GF-D8 (cell line): ENCODE results near the gene PRLH.
"Not testable (repeated sequence)": the region's sequence is repeated elsewhere in the genome, so short reads cannot be mapped to it uniquely, and the experiment has no call there.

ENCODE experiments used
- DNase-seq: peaks from one replicate; lab custom pipeline; 2025; lab: John Stamatoyannopoulos, UW

The PRLH gene

GRCh38 chr2:237583385-237584295 is 17.3 kb downstream of the PRLH start:
- DNase-seq = no peak

DNA sequence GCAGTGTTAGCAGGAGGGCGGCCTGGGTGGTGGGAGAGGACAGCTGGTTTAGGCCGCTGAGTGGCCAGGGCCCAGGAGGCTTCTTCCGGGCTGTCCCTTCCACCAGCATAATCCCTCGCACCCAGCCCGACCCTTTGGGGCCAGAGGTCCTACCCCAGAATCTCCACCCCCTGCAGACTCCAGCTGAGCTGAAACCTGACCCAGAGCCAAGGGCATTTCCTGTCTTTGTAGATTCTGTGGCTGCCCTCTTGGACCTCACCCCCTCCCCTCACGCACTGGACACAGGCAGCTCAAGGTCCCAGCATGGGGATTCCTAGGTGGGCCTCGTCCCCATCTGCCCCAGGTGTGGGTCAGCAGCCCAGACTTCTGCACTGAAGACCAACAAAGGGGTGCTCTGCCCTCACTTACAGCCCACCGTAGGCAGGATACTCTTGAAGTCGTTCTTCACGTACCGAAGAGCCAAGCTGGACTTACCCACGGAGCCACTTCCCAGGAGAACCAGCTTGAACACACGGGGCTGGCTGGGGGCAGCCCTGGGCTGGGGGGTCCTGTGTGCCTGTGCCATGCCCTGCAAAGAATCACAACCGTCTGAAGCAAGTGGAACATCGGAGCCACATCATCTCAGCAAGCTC is 19.3 kb downstream of the PRLH start:
- DNase-seq = no peak

GRCh38 chr2:237588044-237588696 is 21.8 kb downstream of the PRLH start:
- no peak for DNase-seq

DNA sequence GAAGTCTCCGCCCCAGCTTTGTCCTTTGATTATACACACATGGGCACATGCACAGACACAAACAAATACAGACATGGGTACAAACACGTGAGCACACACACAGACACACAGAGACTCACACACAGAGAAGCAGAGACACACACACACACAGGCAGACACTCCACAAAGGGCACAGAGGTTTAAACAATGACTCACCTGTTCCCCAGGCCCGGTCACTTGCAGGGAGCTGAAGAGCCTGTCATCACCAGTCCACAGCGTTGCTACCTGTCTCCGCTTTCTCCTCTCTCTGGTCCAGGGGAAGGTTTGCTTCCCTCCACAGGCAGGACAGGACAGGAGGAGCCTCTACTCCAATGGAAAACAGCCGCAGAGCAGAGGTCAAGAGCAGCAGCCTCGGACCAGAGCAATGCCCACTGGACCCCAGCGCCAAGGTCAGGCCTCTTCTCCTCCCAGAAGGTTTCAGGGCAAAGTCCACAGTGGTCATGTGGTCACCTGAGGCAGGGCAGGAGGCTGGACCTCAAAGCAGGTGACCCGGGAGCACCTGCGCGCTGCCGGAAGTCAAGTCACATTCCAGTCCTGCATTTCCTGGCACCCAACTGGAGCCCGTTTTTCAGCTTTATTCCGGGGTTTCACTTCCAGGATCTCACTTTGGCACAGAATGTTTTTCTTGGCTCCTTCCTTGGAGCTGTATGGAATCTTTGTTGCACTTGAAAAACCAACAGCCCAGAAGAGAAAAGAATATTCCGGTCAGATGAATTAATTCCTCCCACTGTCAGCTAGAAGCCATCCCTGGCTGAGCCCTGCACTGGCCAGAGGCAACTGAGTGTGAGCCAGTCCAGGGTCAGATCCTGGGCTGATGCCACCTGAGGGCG is 24.1 kb downstream of the PRLH start, which contains the start of gene RAB17:
RAB17 (minus strand) TSS at position 463 of the 869 bp plus-strand sequence. CDS start 4,580 bp downstream, outside the sequence.
- DNase-seq = no peak

- DNase-seq = no peak
Measured at GRCh38 chr2:237591141-237591881, 24.9 kb downstream of the PRLH start.

DNA sequence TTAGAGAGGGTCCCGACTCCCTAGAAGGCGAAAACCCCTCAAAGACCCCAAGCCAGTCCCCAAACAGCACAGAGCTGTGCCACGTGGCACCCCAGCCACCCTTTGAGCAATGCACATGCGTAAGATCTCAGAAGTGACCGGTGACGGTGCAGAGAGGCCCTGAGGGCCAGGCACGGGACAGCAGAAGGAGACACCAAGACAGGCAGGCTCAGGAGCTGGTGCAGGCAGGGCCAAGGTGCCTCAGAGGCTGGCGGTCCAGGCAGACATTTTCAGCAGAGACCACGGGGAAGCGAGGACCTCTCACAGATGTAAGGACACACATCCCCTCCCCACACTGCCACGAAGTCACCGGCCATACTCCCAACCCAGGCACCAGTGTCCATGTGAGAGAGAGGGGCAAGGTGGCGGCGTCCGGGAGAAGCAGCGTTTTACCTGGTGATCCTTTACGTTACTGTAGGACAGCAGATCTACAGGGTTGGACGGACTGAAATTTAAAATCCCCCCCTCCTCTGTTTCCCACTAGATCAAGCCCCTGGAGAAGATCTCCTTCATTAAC is 26.1 kb downstream of the PRLH start:
- no peak for DNase-seq

DNA sequence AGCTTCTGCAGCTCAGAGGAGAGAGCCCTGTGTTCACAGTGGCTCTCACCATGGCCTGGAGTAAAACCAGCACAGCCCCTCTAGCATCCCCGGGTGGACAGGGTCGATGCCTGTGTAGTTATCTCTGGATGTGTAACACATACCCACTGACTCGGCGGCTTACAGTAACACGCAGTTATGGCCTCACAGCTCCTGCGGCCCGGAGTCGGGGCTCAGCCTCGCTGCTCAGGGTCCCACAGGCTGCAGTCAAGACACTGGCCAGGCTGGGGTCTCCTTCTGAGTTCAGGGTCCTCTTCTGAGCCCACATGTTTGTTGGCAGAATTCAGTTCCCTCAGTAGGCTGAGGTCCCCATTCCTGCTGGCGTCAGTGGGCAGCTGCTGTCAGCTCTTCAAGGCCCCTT is 26.7 kb downstream of the PRLH start:
- no peak for DNase-seq

- no peak for DNase-seq
Measured at GRCh38 chr2:237593596-237594320, 27.4 kb downstream of the PRLH start.

DNA sequence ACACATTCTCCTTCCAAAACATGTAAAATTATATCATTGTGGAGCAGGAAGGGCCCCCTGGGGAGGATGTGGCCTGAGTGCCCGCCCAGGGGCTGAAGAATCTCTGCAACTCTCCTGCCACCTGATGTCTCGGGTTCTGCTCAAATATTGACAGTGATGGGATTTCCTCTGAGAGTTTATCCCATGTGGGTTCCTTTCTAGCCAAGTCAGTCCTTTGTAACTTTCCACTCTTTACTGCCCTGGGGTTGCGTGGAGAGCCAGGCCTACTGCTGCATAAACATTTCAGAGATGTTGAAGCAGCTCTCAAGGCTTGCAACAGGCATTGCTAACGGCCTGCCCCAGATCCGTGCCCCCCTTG is 28.1 kb downstream of the PRLH start:
- DNase-seq = no peak

DNA sequence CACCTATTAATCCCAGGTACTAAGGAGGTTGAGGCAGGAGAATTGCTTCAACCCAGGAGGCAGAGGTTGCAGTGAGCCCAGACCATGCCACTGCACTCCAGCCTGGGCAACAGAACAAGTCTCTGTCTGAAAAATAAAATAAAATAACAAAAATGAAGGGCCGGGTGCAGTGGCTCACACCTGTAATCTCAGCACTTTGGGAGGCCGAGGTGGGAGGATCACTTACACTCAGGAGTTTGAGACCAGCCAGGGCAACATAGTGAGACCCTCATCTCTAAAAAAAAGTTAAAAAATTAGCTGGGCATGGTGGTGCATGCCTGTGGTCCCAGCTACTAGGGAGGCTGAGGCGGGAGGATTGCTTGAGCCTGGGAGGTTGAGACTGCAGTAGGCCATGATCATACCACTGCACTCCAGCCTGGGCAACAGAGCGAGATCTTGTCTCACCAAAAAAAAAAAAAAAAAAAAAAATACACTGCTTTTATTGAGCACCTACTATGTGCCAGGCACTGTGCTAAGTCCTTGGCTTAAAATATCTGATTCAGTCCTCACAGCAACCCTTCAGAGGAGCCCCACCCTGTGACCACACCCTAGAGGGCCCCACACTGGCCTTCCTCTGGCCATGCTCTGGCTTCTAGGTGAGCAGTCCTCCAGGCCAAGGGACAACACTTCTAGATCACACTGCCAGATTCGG is 29.6 kb downstream of the PRLH start:
- DNase-seq = not testable (repeated sequence)

GRCh38 chr2:237596520-237597195 is 30.3 kb downstream of the PRLH start:
- DNase-seq = no peak

DNA sequence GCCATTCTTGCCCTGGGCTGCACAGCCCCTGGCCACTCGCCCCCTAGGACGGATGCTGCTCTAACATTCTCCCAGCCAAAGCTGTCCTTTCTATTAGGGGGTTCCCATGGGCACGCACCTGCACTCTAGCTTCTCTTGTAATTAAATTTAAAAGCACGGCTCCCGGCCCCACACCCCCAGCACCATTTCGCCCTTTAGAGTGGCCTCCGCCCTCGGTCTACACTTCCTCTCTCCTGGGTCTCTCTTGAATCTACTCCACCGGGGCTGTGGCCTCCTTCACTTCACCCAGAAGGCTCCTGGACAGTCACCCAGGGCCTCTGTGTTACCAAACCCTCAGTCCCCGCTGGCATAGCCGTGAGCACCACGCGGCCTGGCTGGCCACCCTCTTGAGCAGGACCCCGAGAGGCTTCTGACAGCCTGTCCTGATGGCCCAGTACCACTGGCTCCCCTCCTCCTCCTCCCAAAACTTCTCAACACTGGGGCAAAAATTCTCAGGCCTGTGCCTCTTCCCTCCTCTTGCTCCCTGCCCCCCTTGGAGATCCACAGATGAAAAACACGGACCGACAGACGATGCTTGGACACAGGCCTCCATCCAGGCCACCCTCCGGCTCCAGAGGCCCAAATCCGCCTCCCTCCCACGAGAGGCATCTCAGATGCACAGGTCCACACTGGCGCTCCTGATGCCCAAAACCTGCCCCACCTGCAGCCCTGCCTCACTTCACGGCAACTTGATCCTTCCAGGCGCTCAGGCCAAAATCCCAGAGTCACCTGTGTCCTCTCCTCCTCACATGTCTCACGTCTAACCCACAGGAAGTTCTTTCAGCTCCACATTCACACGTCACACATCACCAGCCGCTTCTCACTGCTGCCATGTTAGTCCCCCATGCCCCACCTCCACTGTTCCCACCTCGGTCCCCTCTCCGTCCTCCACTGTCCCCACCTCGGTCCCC is 31.1 kb downstream of the PRLH start:
- no peak for DNase-seq

GRCh38 chr2:237598468-237599208 is 32.3 kb downstream of the PRLH start:
- DNase-seq = no peak

- DNase-seq = no peak
Measured at GRCh38 chr2:237599465-237600110, 33.2 kb downstream of the PRLH start.

DNA sequence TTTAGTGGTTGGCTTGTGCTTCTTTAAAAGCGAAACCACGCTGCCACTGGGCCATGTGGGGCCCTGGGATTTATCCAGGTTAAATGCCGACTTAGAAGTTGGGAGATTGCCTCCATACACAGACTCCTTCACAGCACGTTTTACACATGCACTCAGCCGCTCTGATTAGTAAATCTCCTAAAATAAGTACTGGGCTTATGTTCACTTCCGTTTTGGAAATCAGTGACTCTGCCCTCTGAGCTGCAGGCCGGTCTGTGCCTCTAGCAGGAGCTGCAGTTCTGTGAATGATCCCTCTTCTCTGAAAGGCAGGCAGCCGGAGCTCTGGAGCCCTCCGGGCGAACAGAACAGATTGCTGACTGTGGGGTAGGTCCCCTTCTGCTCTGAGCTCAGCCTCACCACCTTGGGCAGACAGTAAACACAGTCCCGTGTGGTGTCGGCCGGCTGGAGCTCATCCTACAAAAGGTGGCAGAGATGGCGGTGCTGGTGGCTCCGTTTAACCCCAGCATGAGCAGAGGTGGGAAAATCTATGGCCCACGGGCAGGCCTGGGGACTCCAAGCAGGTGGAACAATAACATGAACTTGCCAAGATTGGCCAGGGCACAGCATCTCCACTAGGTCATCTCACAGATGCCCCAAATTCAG is 34.0 kb downstream of the PRLH start:
- DNase-seq = no peak
